Caco-2 (cell line): ENCODE data around the gene ACOT12. TPM values are rescaled to one million over a fixed set of nuclear protein-coding genes. Genes with fewer than 3 reads are reported as not detected.

ENCODE experiments used
- BruUV-seq: library from RNA; stranded (reverse); fragments of 400-500 nt; replicated peaks from 2 replicates; lab custom pipeline; 2021; lab: Mats Ljungman, UMichigan
- CTCF ChIA-PET: fragments of 300-600 bp; sonication (Branson Sonifier 250); formaldehyde crosslinking; loops from one replicate; lab custom pipeline; 2022; ENCODE audit warnings: antibody characterized with exemption; lab: Charles Lee
- POLR2A ChIA-PET: fragments of 300-600 bp; sonication (Branson Sonifier 250); formaldehyde crosslinking; loops from one replicate; lab custom pipeline; 2022; ENCODE audit warnings: antibody characterized with exemption; lab: Charles Lee
- DNase-seq, 2 experiments: peaks; one replicate each; pipeline versions ENCODE4 v3.0.0 to v3.0.0-alpha.2; 2020 to 2022
- H3K27me3 ChIP-seq: replicated peaks from 2 replicates; pipeline ENCODE4 v1.6.0; 2011; ENCODE audit warnings: low read length; ENCODE audit not compliant: control insufficient read depth, insufficient read depth
- H3K36me3 ChIP-seq: 2 replicates; pipeline ENCODE4 v1.5.1; 2011; ENCODE audit warnings: low read length; ENCODE audit not compliant: control insufficient read depth, insufficient read depth
- H3K4me1 ChIP-seq: fragments of 250-450 bp; sonication (Bioruptor Pico); 2 replicates; pipeline ENCODE4 v1.5.1; 2020; ENCODE audit warnings: mild to moderate bottlenecking
- H3K4me3 ChIP-seq: 2 replicates; pipeline ENCODE4 v1.5.1; 2011; ENCODE audit warnings: low read depth, mild to moderate bottlenecking, control low read depth, low read length
- H3K9me3 ChIP-seq: fragments of 250-450 bp; sonication (Bioruptor Pico); 2 replicates; pipeline ENCODE4 v1.5.1; 2020; ENCODE audit warnings: mild to moderate bottlenecking, moderate library complexity
- H3K27ac Mint-ChIP-seq: one replicate; pipeline ENCODE4 v1.8.0; 2022; ENCODE audit warnings: mixed read lengths; ENCODE audit not compliant: unreplicated experiment
- H3K27me3 Mint-ChIP-seq: one replicate; pipeline ENCODE4 v1.8.0; 2022; ENCODE audit warnings: mixed read lengths; ENCODE audit not compliant: insufficient read depth, unreplicated experiment
- H3K36me3 Mint-ChIP-seq: one replicate; pipeline ENCODE4 v1.8.0; 2022; ENCODE audit warnings: mild to moderate bottlenecking, mixed read lengths; ENCODE audit not compliant: insufficient read depth, unreplicated experiment
- H3K4me1 Mint-ChIP-seq: one replicate; pipeline ENCODE4 v1.8.0; 2022; ENCODE audit warnings: low read depth, mixed read lengths; ENCODE audit not compliant: unreplicated experiment
- H3K4me3 Mint-ChIP-seq: one replicate; pipeline ENCODE4 v1.8.0; 2022; ENCODE audit warnings: mild to moderate bottlenecking, moderate library complexity, mixed read lengths; ENCODE audit not compliant: unreplicated experiment
- H3K9me3 Mint-ChIP-seq: one replicate; pipeline ENCODE4 v1.8.0; 2022; ENCODE audit warnings: mixed read lengths; ENCODE audit not compliant: unreplicated experiment
- intact Hi-C: fragments of 100-400 bp; cut with micrococcal nuclease; formaldehyde crosslinking; loops from one replicate; pipeline ENCODE4 v1.10.0; 2022; ENCODE audit not compliant: unreplicated experiment
- total RNA-seq: library from RNA; stranded (reverse); gene quantifications from 2 replicates; pipeline ENCODE4 v1.2.3, GENCODE V29; 2022
- TF ChIP-seq, protein P1 (sequence below), 2 experiments: fragments of 200-600 bp in 1 of 2; IDR thresholded peaks; 1 replicate in 1 of 2; 2 replicates in 1 of 2; pipeline versions ENCODE4 v1.5.1 to v1.8.0; 2011 to 2022; ENCODE audit warnings: antibody characterized with exemption in 1 of 2, control low read depth in 1 of 2, inconsistent platforms in 1 of 2, low read depth in 1 of 2, low read length in 1 of 2, mild to moderate bottlenecking in 1 of 2, moderate library complexity in 1 of 2; ENCODE audit not compliant: insufficient read depth in 1 of 2, severe bottlenecking in 1 of 2, unreplicated experiment in 1 of 2

Gene ACOT12
- total RNA-seq, 1 experiment from 2014 or later: 1.4 TPM

DNA sequence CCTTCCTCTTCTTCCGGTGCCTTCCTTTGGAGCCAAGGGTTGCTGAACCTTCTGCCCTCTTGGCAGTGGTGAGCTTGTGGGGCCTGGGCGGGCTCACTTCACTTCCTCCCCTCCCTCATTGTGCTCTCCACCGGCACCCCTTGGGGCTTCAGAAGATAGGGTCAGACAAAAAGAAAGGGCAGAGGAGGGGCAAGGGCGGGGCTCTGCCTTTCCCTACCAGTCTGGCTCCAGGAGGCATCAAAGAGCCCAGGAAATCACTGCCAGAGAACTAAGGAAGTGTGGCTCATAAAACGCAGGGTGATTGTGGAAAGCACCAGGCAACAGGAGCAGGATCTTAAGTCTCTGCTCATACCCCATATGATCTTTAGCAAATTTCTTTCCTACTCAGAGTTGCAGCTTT lies 34.8 kb downstream of the ACOT12 start:
- peaks cover 2% of the 10 kb centered on the region; the same call in 1 of the 2 replicates for H3K36me3 ChIP-seq
- no peaks in the 10 kb centered on the region for H3K27me3 ChIP-seq
- H3K4me3 ChIP-seq: no peak overlapping the region
- intact Hi-C loops: no loop called here
- no peak for DNase-seq
- ChIA-PET CTCF (no interaction called here), POLR2A (no interaction called here)
- Mint-ChIP-seq H3K27me3 (no peaks in the 10 kb centered on the region), H3K4me1 (peaks cover 11% of the 10 kb centered on the region), H3K9me3 (no peaks in the 10 kb centered on the region), H3K36me3 (no peaks in the 10 kb centered on the region), H3K27ac (no peak overlapping the region), H3K4me3 (no peak overlapping the region)
- H3K4me1 ChIP-seq: peaks cover 48% of the 10 kb centered on the region
- TF ChIP-seq, protein P1, sequence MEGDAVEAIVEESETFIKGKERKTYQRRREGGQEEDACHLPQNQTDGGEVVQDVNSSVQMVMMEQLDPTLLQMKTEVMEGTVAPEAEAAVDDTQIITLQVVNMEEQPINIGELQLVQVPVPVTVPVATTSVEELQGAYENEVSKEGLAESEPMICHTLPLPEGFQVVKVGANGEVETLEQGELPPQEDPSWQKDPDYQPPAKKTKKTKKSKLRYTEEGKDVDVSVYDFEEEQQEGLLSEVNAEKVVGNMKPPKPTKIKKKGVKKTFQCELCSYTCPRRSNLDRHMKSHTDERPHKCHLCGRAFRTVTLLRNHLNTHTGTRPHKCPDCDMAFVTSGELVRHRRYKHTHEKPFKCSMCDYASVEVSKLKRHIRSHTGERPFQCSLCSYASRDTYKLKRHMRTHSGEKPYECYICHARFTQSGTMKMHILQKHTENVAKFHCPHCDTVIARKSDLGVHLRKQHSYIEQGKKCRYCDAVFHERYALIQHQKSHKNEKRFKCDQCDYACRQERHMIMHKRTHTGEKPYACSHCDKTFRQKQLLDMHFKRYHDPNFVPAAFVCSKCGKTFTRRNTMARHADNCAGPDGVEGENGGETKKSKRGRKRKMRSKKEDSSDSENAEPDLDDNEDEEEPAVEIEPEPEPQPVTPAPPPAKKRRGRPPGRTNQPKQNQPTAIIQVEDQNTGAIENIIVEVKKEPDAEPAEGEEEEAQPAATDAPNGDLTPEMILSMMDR (IDR thresholded peaks at IDR 0.05; ENCODE audit: insufficient read depth in 1 of 2, low read depth in 1 of 2, low read length in 1 of 2, severe bottlenecking in 1 of 2, unreplicated experiment in 1 of 2): no peak
- no peaks in the 10 kb centered on the region for H3K9me3 ChIP-seq
- BruUV-seq: no TSS peak

DNA sequence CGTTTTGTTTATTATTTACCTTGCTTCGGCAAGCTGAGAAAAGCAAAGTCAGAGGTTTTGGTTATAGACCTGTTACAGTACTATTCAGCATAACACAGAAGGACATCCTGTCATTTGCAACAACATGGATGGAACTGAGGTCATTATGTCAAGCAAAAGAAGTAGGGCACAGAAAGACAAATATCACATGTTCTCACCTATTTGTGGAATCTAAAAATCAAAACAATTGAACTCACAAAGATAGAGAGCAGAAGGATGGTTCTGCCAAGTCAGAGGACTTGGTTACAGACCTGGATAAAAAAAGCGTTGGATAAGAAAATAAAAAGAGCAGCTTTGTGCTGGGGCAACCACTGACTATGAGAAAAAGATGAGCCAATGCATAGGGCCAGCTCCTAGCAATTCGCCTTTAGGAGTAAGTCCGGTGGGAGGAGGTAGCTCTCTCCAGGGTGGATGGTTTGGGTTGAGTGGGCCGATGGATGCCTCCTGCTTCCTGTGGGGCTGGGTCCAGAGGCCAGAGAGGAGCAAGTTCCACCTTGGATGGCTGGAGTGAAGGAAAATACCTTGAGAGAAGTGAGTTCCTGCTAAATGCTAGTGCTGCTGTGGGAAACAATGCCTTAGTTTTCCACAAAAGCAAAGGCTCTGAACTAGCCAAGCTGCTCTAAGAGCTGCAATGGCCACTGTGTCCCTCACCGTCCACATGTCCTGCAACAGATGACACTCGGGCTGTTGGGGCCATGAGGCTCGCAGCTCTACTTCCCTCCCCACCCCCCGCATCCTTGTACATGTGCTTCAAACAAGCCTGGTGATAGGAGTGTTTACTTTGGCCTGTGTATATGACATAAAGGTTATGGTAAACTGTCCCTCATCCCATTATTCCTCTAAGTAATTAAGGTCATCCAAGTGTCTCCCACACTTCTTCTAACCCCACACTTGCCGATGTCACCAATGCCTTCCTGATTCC lies 38.4 kb downstream of the ACOT12 start:
- intact Hi-C loops: no loop called here
- no TSS peak for BruUV-seq
- Mint-ChIP-seq H3K36me3 (no peaks in the 10 kb centered on the region), H3K27ac (no peak overlapping the region), H3K4me3 (no peak overlapping the region), H3K4me1 (peaks cover 10% of the 10 kb centered on the region), H3K27me3 (no peaks in the 10 kb centered on the region), H3K9me3 (no peaks in the 10 kb centered on the region)
- Histone ChIP-seq H3K4me1 (peaks cover 38% of the 10 kb centered on the region), H3K9me3 (0 out of 2 replicates have a peak, but pooled peaks cover 3% of the 10 kb centered on the region), H3K36me3 (peaks cover 2% of the 10 kb centered on the region; the same call in 1 of the 2 replicates), H3K27me3 (no peaks in the 10 kb centered on the region), H3K4me3 (no peak overlapping the region)
- ChIA-PET POLR2A (no interaction called here), CTCF (no interaction called here)
- DNase-seq: no peak
- TF ChIP-seq, protein P1 (IDR thresholded peaks at IDR 0.05; ENCODE audit: insufficient read depth in 1 of 2, low read depth in 1 of 2, low read length in 1 of 2, severe bottlenecking in 1 of 2, unreplicated experiment in 1 of 2): no peak

DNA sequence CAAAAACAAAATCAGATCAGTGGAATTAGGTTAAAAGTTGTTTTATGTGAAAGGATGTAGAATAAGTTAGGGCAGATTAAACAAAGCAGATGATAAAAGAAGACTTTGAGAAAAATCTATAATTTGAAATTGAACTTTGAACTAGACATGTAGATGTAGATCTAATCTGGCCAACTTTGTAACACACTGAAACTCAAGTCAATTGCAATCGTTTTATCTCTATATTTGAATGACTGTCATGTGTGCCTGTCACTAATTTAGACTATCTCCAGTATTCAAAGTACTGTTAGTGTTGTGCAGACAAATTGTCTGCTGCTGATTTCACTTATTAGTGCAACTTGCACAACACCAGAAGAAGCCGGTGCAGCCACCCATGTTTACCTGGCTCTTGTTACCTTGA lies 39.8 kb downstream of the ACOT12 start:
- Mint-ChIP-seq H3K27ac (no peak overlapping the region), H3K27me3 (no peaks in the 10 kb centered on the region), H3K4me3 (no peak overlapping the region), H3K9me3 (no peaks in the 10 kb centered on the region), H3K4me1 (peaks cover 14% of the 10 kb centered on the region), H3K36me3 (no peaks in the 10 kb centered on the region)
- CTCF ChIA-PET: no interaction called here
- no peak for DNase-seq
- POLR2A ChIA-PET: no interaction called here
- no peaks in the 10 kb centered on the region for H3K27me3 ChIP-seq
- intact Hi-C loops: no loop called here
- BruUV-seq: no TSS peak
- H3K9me3 ChIP-seq: 0 out of 2 replicates have a peak, but pooled peaks cover 3% of the 10 kb centered on the region
- H3K4me1 ChIP-seq: peaks cover 34% of the 10 kb centered on the region
- H3K36me3 ChIP-seq: no peaks in the 10 kb centered on the region; the same call in 1 of the 2 replicates
- H3K4me3 ChIP-seq: no peak overlapping the region
- TF ChIP-seq, protein P1 (IDR thresholded peaks at IDR 0.05; ENCODE audit: insufficient read depth in 1 of 2, low read depth in 1 of 2, low read length in 1 of 2, severe bottlenecking in 1 of 2, unreplicated experiment in 1 of 2): no peak
